Measurements from ENCODE around the gene FADS6.

The FADS6 gene

DNA sequence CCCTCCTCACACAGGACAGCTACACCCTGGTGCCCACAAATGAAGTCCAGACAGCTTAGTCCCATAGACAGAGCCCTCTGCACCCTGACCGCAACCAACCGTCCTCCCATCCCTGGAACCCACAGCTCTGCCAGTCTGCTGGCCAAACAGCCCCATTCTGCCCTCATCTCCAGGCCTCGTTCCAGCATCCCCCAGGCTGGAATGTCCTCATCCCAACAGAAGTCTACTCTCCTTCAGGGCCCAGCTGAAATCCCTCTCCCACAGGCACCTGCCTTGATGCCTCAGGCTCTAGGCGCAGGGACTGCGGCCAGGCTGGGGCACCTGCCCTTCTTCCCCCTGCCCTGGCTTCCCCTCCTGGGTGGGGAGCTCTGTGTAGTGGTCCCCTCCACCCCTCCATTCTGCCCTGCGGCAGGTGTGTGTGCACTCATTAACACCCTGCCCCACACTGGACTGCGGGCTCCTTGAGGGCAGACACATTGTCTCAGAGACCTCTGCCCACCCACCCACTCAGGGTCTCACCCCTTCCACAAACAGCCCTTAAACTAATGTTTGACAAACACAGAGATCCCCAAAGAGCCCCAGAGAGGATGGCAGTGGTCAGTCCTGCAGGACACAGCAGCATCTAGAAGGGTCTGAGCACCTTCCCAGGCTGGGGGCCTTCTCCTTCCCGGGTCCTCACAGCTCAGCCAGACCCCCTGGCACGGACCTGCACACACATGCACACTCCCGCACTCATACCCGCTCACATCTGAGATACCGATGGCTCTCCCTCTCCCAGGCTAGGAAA, 34.6 kb downstream of the FADS6 start:
- no peak for DNase-seq (ENCODE audit: low read depth, low spot score)
- H3K27ac ChIP-seq: no peak overlapping the region

DNA sequence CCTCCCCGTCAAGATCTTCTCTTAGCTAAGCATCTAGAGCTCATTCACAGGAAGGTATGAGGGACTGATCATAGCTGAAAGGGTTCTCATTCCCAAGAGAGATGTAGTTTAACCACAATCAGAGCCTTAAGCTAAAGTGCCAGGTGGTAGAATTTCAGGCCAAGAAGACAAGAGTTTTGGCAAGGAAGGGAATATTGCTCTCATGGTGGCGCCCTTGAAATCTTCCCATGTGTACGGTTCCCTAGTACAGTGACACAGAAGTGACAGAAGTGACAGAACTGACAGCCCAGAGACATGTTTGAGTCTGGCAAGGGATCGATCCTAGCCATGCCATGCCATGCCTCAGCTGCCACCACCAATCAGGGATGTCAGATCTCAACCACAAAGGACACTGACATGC, 36.2 kb downstream of the FADS6 start:
- H3K27ac ChIP-seq: no peak overlapping the region
- DNase-seq (ENCODE audit: low read depth, low spot score): no peak

DNA sequence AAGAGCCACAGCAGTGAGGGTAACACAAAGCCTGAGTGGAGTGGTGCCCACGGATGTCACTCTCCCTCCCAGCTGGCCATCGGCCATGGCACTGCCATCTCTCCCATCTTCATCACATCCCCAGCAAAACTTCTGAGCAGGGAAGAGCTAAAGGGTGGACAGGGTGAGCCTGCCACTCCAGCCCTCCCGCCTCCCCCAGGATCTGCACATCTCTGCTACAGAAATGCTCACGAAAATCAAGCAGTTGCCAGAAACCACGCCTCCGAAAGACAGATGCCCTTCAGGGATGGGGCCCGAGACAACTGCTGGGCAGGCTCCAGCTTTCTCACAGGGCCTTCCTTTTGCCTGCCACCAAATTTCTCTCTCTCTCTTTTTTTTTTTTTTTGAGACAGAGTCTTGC, 37.3 kb downstream of the FADS6 start:
- H3K27ac ChIP-seq: no peak overlapping the region
- no peak for DNase-seq (ENCODE audit: low read depth, low spot score)

DNA sequence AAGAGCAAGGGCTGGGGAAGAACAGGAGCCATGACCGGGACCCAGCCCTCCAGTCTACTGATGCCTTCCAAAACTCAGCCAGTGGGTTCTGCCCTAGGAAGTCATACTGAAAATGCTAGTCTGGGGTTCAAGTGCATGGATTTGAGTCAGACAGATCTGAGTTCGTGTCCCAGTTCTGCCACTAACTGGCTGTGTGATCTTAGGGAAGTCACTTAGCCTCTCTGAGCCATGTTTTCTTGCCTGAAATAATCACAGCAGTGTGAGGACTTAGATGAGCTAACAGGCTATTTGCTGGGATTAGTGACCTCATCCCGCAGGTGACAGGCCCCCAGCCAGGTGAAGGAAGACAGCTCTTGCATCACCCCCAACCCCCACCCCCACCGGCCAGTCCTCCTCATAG, 38.1 kb downstream of the FADS6 start:
- no peak for DNase-seq (ENCODE audit: low read depth, low spot score)
- H3K27ac ChIP-seq: no peak overlapping the region

DNA sequence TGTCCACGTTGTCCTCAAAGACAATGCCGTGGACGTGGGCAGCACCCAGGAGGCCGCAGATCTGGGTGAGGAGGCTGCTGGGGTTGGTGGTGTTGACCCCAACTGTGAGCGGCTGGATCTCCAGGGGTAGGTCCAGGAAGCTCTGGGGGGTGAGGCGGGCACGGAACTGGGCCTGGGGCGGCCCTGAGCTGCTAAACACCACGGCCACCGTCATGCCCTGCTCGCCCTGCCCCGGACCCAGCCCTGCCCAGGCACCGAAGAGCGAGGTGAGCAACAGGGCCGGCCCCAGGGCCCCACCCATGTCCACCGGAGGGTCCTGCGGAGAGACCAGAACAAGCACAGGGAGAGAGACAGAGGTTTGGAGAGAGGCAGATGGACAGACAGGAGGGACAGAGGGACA, 38.6 kb downstream of the FADS6 start:
- DNase-seq (ENCODE audit: low read depth, low spot score): no peak
- H3K27ac ChIP-seq: no peak overlapping the region

DNA sequence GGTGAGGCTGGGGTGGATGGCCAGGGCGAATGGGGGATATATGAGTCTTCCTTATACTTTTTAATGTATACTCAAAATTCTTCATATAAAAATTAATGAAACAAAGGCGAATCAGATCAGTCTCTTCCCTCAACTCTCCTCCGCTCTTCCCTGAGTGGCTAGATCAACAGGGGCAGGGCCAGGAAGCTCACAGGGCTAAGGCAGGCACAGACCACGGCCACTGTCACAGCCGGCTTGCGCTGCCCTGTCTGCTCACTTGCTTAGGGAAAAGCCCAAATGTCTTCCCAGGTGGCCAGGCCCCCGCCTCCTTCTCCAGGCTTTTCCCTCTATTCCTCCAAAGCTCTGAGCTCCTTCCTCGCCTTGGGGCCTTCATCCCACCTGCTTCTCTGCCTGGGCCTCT, 39.8 kb downstream of the FADS6 start:
- DNase-seq (ENCODE audit: low read depth, low spot score): no peak
- no peak overlapping the region for H3K27ac ChIP-seq

DNA sequence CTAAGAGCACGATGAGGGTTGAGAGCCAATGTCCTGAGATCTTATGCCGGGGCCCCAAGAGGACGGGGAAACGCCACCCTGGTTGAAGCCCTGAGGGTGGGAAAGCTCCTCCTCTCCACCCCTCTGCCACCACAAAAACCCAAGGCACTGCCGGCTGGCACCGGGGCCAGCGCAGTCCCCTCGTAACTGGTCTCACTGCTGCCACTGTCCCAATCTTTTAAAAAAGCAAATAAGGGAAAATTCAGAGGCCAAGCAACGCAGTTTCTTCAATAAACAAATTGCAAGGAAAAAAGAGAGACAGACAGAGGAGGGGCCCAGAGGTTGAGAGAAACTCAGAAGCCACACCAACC, 40.4 kb downstream of the FADS6 start:
- no peak overlapping the region for H3K27ac ChIP-seq
- no peak for DNase-seq (ENCODE audit: low read depth, low spot score)

DNA sequence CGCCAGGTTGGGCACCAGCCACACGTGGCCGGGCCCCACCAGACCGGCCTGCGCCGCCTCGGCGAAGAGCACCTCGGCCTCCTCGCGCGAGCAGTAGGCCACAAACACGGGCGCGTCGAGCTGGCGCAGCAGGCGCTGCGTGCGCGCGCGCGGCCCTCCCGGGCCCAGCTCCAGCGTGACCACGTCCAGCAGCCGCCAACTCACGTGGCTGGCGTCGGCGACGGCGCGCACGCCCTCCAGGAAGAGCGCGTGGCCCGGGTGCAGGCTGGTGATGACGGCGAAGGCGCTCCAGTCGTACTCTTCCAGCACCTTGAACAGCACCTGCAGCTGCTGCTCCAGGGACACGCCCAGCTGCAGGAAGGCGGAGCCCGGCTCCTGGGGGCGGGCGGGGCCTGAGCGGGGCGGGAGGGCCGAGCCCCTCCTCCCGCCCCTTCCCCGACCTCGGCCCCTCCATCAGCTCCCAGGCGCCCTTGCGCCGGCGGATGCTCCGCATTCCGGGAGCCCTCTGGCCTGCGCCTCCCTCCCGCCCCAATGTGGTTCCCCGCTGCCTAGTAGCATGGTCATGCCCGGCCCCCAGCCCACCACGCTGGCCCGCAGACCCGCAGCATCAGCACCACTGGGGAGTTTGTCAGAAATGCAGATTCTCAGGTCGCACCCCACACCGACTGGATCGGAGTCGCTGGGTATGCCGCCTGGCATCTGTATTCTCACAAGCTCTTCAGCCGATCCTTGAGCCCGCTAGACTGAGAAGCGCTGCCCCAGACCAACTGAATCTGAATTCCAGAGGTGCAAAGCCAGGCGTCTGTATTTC, 41.0 kb downstream of the FADS6 start:
- peak; percentile 8 for DNase-seq (ENCODE audit: low read depth, low spot score)
- H3K27ac ChIP-seq: no peak overlapping the region

DNA sequence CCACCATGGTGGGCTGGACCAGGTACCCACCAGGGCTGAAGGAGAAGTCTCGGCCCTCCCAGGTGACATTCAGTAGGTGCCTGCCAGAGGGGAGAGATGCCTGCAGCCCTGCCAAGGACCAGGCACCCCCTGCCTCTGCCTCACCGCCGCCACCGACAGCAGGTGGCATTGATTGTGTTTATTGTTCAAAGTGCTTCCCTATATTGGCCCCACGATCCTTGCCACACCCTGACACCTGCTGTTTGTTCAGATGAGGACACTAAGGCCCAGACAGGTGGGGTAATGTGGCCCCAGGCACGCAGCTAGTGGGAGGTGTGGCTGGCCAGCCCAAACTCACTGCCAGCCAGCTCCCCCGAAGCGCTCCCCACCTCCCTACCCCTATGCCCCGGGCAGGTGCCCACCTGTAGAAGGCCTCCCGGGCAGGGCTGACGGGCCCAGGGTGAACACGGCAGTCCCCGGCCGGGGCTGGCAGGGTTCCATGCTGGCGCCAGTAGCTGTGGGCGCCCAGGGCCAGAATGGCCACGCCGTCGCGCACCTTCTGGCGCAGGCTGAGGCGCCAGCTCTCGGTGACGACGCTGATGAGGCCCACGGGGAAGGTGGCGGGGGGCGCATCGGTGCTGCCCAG, 41.7 kb downstream of the FADS6 start:
- H3K27ac ChIP-seq: no peak overlapping the region
- DNase-seq (ENCODE audit: low read depth, low spot score): no peak

DNA sequence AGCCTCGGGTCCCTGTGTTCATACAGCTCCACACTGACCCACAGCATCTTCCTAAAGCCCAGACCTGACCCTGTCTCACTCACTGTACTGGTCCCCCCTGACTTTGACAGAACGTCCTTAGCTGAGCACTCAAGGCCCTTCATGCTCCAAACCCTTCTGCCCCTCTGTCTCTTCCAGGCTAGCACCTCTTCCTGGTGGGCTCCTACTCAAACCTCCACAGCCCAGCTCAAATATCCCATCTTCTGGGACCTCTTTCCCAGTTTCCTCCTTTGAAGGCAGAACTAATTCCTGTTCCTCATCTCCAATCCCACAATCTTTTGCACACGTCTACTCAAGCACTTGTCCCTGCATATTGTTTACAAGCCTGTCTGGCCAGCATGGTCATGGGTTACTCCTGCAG, 42.5 kb downstream of the FADS6 start:
- DNase-seq (ENCODE audit: low read depth, low spot score): no peak
- no peak overlapping the region for H3K27ac ChIP-seq

DNA sequence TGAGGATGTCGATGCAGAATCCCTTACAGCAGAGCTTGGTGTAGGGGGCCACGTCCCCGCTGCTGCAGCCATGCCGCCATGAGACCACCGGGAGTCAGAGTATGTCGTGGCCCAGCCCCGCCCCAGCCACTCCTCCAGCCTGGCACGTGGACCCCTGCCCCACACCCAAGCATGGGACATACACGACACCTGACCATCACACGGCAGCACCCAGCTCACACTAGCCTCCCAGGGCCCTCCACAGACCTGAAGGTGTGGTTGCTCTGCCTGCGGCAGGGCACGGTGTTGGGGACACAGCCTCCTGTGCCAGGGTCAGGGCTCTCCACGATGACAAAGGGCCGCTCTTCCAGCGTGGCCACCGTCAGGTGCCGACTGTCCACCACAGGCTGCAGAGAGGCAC, 43.1 kb downstream of the FADS6 start:
- no peak for DNase-seq (ENCODE audit: low read depth, low spot score)
- H3K27ac ChIP-seq: no peak overlapping the region

DNA sequence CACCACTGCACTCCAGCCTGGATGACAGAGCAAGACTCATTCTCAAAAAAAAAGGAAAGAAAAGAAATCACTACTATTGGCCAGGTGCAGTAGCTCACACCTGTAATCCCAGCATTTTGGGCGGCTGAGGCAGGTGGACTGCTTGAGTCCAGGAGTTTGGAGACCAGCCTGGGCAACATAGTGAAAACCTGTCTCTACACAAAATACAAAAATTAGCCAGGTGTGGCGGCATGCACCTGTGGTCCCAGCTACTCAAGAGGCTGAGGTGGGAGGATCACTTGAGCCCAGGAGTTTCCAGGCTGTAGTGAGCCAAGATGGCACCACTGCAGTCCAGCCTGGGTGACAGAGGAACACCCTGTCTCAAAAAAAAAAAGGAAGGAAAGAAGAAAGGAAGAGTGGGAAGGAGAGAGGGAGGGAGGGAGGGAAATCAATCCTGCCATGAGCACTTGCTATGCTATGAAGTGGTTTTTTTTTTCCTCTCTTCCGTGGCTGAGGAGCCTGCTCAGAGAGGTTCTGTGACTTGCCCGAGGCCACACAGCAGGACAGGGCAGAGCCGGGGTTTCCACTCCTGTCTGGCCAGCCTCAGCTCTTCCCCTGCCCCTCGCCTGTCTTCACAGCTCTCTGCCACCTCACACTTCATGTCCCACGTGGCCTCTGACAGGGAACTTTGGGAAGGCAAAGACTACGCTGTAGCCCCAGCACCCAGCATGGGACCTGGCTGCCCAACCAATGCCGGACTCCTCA, 44.6 kb downstream of the FADS6 start:
- no peak for DNase-seq (ENCODE audit: low read depth, low spot score)
- H3K27ac ChIP-seq: no peak overlapping the region

DNA sequence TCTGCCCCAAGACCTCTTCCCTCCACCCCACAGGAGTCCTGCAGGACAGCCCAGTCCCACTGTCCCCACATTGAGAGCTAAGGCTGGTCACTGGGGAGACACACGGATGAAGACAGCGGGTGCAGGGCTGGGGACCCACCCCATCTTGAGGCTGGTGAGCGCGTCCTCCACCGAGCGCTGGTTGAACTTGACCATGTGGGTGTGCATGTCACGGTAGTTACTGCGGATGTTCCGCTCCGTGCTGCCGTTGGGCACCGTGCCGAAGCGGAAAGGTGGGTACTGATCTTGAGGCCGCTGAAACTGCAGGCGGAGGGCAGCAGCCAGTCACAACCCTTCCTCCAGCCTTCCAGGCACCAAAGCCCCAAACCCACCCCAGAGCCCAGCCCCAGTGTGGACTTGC, 46.8 kb downstream of the FADS6 start:
- DNase-seq (ENCODE audit: low read depth, low spot score): no peak
- no peak overlapping the region for H3K27ac ChIP-seq

DNA sequence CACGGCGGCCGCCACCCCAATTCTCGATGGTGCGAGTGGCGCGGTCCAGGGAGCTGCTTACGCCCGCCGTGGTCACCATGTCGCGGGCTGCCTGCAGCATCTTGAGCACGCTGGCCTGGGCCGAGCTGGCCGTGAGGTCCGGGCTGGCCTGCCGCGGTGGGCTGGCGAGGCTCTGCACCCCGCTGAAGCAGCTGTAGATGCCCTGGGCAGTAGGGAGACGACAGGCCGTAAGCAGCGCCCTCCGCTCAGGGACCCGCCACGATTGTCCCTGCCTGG, 50.1 kb downstream of the FADS6 start:
- DNase-seq (ENCODE audit: low read depth, low spot score): no peak
- no peak overlapping the region for H3K27ac ChIP-seq

DNA sequence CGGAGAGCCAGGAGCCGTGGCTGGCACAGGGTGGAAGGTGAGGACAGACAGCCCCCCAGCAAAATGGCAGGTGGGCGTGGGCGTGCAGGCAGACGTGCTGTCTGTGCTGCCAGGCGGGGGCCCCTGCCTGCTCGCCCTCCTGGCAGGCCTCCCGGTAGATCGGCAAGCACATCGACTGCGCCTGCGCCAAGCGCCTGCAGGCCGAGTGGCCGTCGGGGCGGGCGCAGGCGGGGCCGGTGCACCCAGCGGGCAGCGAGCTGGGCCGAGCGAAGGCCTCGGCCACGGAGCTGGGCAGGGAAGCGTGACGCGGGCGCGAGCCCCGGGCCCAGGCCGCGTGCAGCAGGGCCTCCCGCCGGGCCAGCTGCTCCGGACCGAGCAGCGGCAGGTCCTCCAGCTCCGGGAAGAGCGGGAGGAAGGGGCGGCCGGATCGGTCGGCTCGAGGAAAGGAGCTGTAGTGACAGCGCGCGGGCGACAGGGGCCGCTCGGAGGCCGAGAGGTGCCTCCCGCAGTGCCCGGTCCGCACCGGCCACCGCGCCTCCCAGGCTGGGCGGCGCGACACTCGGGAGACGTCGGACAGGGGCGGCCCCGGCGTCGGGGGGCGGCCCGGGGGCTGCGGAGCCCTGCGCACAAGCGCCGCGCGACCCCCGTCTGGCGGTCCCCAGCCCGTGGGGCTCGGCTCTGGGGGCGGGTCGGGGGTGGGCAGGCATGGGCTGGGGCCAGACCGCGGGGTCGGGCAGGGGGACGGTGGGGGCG, 50.7 kb downstream of the FADS6 start:
- no peak for DNase-seq (ENCODE audit: low read depth, low spot score)

DNA sequence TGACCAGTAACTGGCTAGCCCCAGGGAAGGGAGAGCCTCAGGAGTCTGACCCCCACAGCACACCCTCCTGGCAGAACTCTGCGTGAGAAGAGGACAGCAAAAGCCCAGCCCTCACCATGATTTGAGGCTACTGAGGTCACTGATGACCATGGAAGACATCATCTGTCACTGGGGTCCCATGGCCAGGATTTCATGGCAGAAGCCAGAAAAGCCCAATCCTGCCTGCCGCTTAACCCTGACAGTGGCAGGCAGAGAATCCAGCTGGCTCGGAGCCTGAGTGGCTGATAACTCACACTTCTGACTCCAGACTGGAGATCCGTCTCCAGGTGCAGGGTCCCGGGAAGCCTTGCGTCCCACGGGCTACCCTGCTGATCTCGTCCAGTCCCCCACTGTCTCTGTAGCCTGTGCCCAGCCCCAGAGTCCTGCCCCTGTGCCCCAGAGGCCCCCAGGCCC, 51.3 kb downstream of the FADS6 start:
- no peak for DNase-seq (ENCODE audit: low read depth, low spot score)
- no peak overlapping the region for H3K27ac ChIP-seq

More for the DNA sequence above, 50.7 kb downstream of the FADS6 start:
- no peak overlapping the region for H3K27ac ChIP-seq

DNA sequence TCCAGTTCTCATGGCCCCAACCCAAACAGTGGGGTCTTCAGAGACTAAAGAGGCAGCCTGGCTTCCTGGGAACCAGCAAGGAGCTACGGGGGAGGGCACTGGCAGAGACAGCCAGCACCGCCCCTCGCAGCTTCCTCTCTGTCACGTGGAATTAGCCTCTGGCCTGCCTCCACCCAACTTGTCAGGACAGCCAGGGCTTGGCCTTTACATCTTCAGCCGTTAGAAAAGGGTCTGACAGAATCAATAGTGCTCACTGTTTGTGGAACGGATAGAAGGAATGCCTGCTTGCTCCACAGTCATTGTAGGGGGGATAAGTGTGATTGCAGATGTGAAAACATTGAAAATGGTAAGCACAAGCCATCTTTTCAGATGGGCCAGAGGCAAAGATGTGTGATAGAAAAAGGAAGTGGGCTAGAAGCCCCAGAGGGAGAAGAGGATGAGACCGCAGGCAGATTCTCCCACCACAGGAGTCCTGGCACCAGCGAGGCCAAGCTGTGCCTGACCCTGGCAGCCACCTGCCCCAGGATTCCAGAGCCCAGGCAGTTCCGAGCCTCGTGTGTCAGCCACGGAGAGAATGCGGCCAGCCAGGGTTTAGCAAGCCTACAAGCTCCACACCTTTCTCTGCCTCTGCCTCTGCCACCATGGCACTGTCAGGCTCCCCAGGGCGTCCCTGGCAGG, 52.3 kb downstream of the FADS6 start:
- no peak overlapping the region for H3K27ac ChIP-seq
- DNase-seq (ENCODE audit: low read depth, low spot score): no peak

DNA sequence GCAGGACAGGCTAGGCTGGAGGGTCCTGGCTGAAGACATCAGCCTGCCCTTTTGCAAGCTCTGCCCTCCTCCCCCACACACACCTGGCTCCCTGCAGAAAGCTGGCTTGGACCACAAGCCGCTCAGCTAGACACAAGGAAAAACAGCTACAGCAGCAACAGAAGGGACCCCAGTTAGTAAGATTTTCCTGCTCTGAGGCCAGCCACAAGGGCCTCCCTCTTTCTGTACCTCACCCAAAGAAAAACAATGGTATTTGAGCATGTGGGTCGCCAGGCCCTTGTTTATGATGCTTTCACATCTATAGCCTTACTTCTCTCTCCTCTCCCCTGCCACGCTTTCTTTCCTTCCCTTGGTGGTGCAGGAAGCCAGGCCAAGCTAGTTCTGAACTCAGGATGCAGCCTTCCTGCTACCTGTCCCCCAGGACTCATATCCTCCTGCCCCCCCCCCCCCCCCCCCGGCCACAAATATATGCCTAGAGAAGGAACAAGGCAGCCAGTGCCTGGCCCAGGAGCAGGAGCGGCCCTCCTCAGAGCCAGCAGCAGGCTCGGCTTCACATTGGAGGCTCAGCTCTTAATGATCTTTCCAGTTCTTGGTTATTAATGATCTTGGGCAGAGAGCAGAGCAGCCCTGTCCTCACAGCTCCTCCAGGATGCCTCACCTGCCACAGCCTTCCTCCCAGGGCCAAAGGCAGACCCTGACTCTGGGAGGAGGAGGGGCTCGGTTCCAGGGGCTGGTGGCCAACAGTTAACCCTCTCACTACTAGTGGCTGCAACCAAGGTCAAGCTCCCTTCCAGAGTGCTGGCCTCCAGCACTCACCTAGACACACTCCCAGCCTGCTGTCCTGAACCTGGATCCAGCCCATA, 53.2 kb downstream of the FADS6 start:
- DNase-seq (ENCODE audit: low read depth, low spot score): no peak
- H3K27ac ChIP-seq: no peak overlapping the region

DNA sequence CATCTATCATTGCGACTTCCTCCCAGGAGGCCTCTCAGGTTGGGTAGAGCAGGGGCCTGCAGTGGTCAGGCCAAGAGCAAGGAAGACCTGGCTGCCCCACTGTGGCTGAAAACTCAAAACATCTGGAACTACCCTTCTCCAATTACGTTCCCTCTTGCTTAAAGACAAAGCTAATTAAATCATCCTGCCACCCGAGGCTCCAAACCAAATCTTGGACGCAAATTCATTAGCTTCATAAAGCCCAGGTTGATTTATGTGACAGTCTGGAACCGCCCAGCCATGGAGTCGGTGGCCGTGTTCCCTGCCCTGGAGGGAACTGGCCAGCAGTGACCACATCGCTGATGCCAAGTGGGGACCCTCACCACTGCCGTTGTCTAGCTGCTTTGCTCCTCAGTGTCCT, 55.2 kb downstream of the FADS6 start:
- H3K27ac ChIP-seq: no peak overlapping the region
- DNase-seq (ENCODE audit: low read depth, low spot score): no peak

Measured in epithelial cell of prostate (primary cell).